Activated naive CD4-positive, alpha-beta T cell (primary cell): Measurements from ENCODE around the gene TELO2.
A peak's percentile ranks its signal among the peaks of the same experiment; 100 is the strongest.
"Not testable (repeated sequence)": the region's sequence is repeated elsewhere in the genome, so short reads cannot be mapped to it uniquely, and the experiment has no call there.

Experiments
- DNase-seq, 4 experiments: peaks; one replicate each; lab custom pipeline; 2025; lab: John Stamatoyannopoulos, UW

TELO2 gene

GRCh38 chr16:1457489-1458245, 35.5 kb upstream of the TELO2 start:
- no peak for DNase-seq

- DNase-seq, result no peak
Measured at GRCh38 chr16:1458336-1458976, 34.7 kb upstream of the TELO2 start.

GRCh38 chr16:1458977-1459341, 34.2 kb upstream of the TELO2 start:
- no peak for DNase-seq

- DNase-seq, result no peak
Measured at GRCh38 chr16:1459967-1460366, 33.2 kb upstream of the TELO2 start.

GRCh38 chr16:1460602-1461138, 32.5 kb upstream of the TELO2 start:
- no peak for DNase-seq

GRCh38 chr16:1461146-1461545, 32.0 kb upstream of the TELO2 start:
- no peak for DNase-seq

- DNase-seq, result no peak
Measured at GRCh38 chr16:1464196-1464893, 28.8 kb upstream of the TELO2 start.

GRCh38 chr16:1464894-1465566, 28.1 kb upstream of the TELO2 start:
- DNase-seq, result no peak

- DNase-seq, result no peak
Measured at GRCh38 chr16:1465567-1465915, 27.6 kb upstream of the TELO2 start.

- DNase-seq, result no peak
Measured at GRCh38 chr16:1466054-1466453, 27.1 kb upstream of the TELO2 start.

GRCh38 chr16:1466968-1467521, 26.1 kb upstream of the TELO2 start:
- no peak for DNase-seq

- DNase-seq, result no peak
Measured at GRCh38 chr16:1468426-1468810, 24.7 kb upstream of the TELO2 start.

GRCh38 chr16:1469141-1469540, 24.0 kb upstream of the TELO2 start:
- not testable (repeated sequence) for DNase-seq

GRCh38 chr16:1469693-1470201, 23.4 kb upstream of the TELO2 start:
- no peak for DNase-seq

GRCh38 chr16:1470481-1471251, 22.5 kb upstream of the TELO2 start:
- DNase-seq, result no peak

- no peak for DNase-seq
Measured at GRCh38 chr16:1471569-1472194, 21.5 kb upstream of the TELO2 start.

GRCh38 chr16:1472974-1473373, 20.2 kb upstream of the TELO2 start:
- DNase-seq, result no peak

GRCh38 chr16:1474082-1474795, 18.9 kb upstream of the TELO2 start:
- no peak for DNase-seq

- peak; percentile 54 to 84 (median 74) for DNase-seq
Measured at GRCh38 chr16:1474796-1475551, 18.2 kb upstream of the TELO2 start, which contains the start of gene CLCN7. CLCN7 (minus strand) TSS chr16:1475028; CDS start chr16:1474974, 54 bp downstream.
